Mesenchymal stem cell (in vitro differentiated cells and primary cell): ENCODE data around the gene HIVEP1.
A peak's percentile ranks its signal among the peaks of the same experiment; 100 is the strongest.

Experiments used
- DNase-seq: peaks from one replicate; pipeline ENCODE4 v3.0.0-alpha.2; 2013
- H2AFZ ChIP-seq: one replicate; pipeline ENCODE4 v1.6.1; 2013; ENCODE audit warnings: low read depth, mild to moderate bottlenecking, control low read depth, inconsistent platforms, low read length, moderate library complexity
- H2AK5ac ChIP-seq: 2 replicates; pipeline ENCODE4 v1.6.1; 2013; ENCODE audit warnings: low read length, moderate library complexity, mild to moderate bottlenecking, inconsistent platforms; ENCODE audit not compliant: severe bottlenecking
- H2BK120ac ChIP-seq: one replicate; pipeline ENCODE4 v1.6.1; 2013; ENCODE audit warnings: low read depth, mild to moderate bottlenecking, inconsistent platforms, low read length, moderate library complexity
- H2BK12ac ChIP-seq, 2 experiments: one replicate each; pipeline ENCODE4 v1.6.1; 2013; ENCODE audit warnings: inconsistent platforms in 2 of 2, low read length in 2 of 2, mild to moderate bottlenecking in 2 of 2, moderate library complexity in 2 of 2, control low read depth in 1 of 2
- H2BK15ac ChIP-seq: one replicate; pipeline ENCODE4 v1.6.1; 2013; ENCODE audit warnings: mild to moderate bottlenecking, low read depth, inconsistent platforms; ENCODE audit not compliant: poor library complexity, severe bottlenecking
- H2BK5ac ChIP-seq: 2 replicates; pipeline ENCODE4 v1.6.1; 2013; ENCODE audit warnings: low read depth, mild to moderate bottlenecking, low read length, control low read depth, inconsistent platforms; ENCODE audit not compliant: poor library complexity, severe bottlenecking
- H3K14ac ChIP-seq, 2 experiments: one replicate each; pipeline ENCODE4 v1.6.1; 2013; ENCODE audit warnings: inconsistent platforms in 2 of 2, low read length in 2 of 2, control low read depth in 1 of 2, mild to moderate bottlenecking in 1 of 2, moderate library complexity in 1 of 2
- H3K18ac ChIP-seq, 2 experiments: one replicate each; pipeline ENCODE4 v1.6.1; 2013; ENCODE audit warnings: inconsistent platforms in 2 of 2, low read length in 2 of 2, control low read depth in 1 of 2, low read depth in 1 of 2, mild to moderate bottlenecking in 1 of 2
- H3K23ac ChIP-seq, 2 experiments: one replicate each; pipeline ENCODE4 v1.6.1; 2013; ENCODE audit warnings: inconsistent platforms in 2 of 2, low read length in 2 of 2, mild to moderate bottlenecking in 2 of 2, moderate library complexity in 2 of 2, control low read depth in 1 of 2
- H3K27ac ChIP-seq: 2 replicates; pipeline ENCODE4 v1.5.1; 2013; ENCODE audit warnings: mild to moderate bottlenecking, moderate library complexity, low read length, control low read depth, inconsistent platforms; ENCODE audit not compliant: poor library complexity, severe bottlenecking
- H3K27me3 ChIP-seq, 2 experiments: 2 replicates each; pipeline versions ENCODE4 v1.6.1 to v1.7.0; 2013; ENCODE audit warnings: low read length in 2 of 2, mild to moderate bottlenecking in 2 of 2, moderate library complexity in 2 of 2, control low read depth in 1 of 2, inconsistent platforms in 1 of 2; ENCODE audit not compliant: control insufficient read depth in 1 of 2, insufficient read depth in 1 of 2
- H3K36me3 ChIP-seq, 2 experiments: 2 replicates each; pipeline versions ENCODE4 v1.6.1 to v1.7.0; 2013; ENCODE audit warnings: low read length in 2 of 2, control low read depth in 1 of 2, inconsistent platforms in 1 of 2, low read depth in 1 of 2, mild to moderate bottlenecking in 1 of 2; ENCODE audit not compliant: insufficient read depth in 2 of 2, control insufficient read depth in 1 of 2
- H3K4ac ChIP-seq, 2 experiments: one replicate each; pipeline ENCODE4 v1.6.1; 2013; ENCODE audit warnings: inconsistent platforms in 2 of 2, low read length in 2 of 2, mild to moderate bottlenecking in 2 of 2, moderate library complexity in 2 of 2, control low read depth in 1 of 2, low read depth in 1 of 2
- H3K4me1 ChIP-seq: 2 replicates; pipeline ENCODE4 v1.6.1; 2013; ENCODE audit warnings: low read depth, low read length, control low read depth; ENCODE audit not compliant: control insufficient read depth, insufficient read depth
- H3K4me2 ChIP-seq: 2 replicates; pipeline ENCODE4 v1.6.1; 2013; ENCODE audit warnings: low read length, mild to moderate bottlenecking, inconsistent platforms; ENCODE audit not compliant: poor library complexity, severe bottlenecking
- H3K4me3 ChIP-seq, 2 experiments: 2 replicates each; pipeline versions ENCODE4 v1.5.1 to v1.7.0; 2013; ENCODE audit warnings: low read length in 2 of 2, mild to moderate bottlenecking in 2 of 2, control low read depth in 1 of 2, low read depth in 1 of 2; ENCODE audit not compliant: insufficient read depth in 1 of 2
- H3K79me1 ChIP-seq: replicated peaks from 2 replicates; pipeline ENCODE4 v1.6.1; 2013; ENCODE audit warnings: mild to moderate bottlenecking, control low read depth, low read length, inconsistent platforms; ENCODE audit not compliant: poor library complexity, severe bottlenecking
- H3K9ac ChIP-seq: 2 replicates; pipeline ENCODE4 v1.7.0; 2013; ENCODE audit warnings: mild to moderate bottlenecking, low read length, moderate library complexity
- H3K9me3 ChIP-seq: 2 replicates; pipeline ENCODE4 v1.7.0; 2013; ENCODE audit warnings: mild to moderate bottlenecking, low read length; ENCODE audit not compliant: control insufficient read depth
- H4K8ac ChIP-seq: one replicate; pipeline ENCODE4 v1.6.1; 2013; ENCODE audit warnings: inconsistent platforms, mild to moderate bottlenecking, low read length, moderate library complexity
- H4K91ac ChIP-seq: one replicate; pipeline ENCODE4 v1.6.1; 2013; ENCODE audit warnings: mild to moderate bottlenecking, low read length, inconsistent platforms
- WGBS: methylation state at CpG from one replicate; pipeline ENCODE4 v1.1.7; 2013; ENCODE audit warnings: mixed read lengths; 5-methylcytosine and 5-hydroxymethylcytosine counted together

The HIVEP1 gene

GRCh38 chr6:12099623-12100338, 87.7 kb downstream of the HIVEP1 start:
- 30% methylated on average over 3 of the region's 4 CpGs for WGBS
- no peak overlapping the region for H4K91ac ChIP-seq
- no peak overlapping the region for H3K4me2 ChIP-seq
- H3K9me3 ChIP-seq: peaks cover 6% of the 10 kb centered on the region
- H3K23ac ChIP-seq: no peak overlapping the region
- H3K14ac ChIP-seq: no peak overlapping the region
- H2BK120ac ChIP-seq: no peak overlapping the region
- peak; percentile 26 for DNase-seq
- H3K36me3 ChIP-seq: peaks cover 0 to 3% of the 10 kb centered on the region in 2 experiments
- H2BK15ac ChIP-seq: no peak overlapping the region
- H3K4me3 ChIP-seq: no peak overlapping the region
- no peaks in the 10 kb centered on the region for H3K27me3 ChIP-seq
- H2BK5ac ChIP-seq: no peak overlapping the region
- H3K79me1 ChIP-seq: peaks cover 6% of the 10 kb centered on the region
- H3K4ac ChIP-seq: no peak overlapping the region
- H3K9ac ChIP-seq: no peak overlapping the region
- peaks cover 1% of the 10 kb centered on the region for H3K4me1 ChIP-seq
- H3K18ac ChIP-seq: no peak overlapping the region
- no peak overlapping the region for H2BK12ac ChIP-seq
- no peak overlapping the region for H3K27ac ChIP-seq
- H4K8ac ChIP-seq: no peak overlapping the region
- H2AK5ac ChIP-seq: no peak overlapping the region
- H2AFZ ChIP-seq: no peak overlapping the region

- Histone ChIP-seq H2AFZ (no peak overlapping the region), H3K4me3 (no peak overlapping the region), H3K79me1 (peaks cover 8% of the 10 kb centered on the region), H3K14ac (no peak overlapping the region), H3K27me3 (no peaks in the 10 kb centered on the region), H4K8ac (no peak overlapping the region), H2BK12ac (no peak overlapping the region), H2AK5ac (no peak overlapping the region), H2BK120ac (no peak overlapping the region), H4K91ac (no peak overlapping the region), H3K23ac (no peak overlapping the region), H3K9me3 (peaks cover 6% of the 10 kb centered on the region), H3K4ac (no peak overlapping the region), H3K4me1 (peaks cover 1% of the 10 kb centered on the region), H3K9ac (no peak overlapping the region), H3K4me2 (no peak overlapping the region), H2BK5ac (no peak overlapping the region), H3K18ac (no peak overlapping the region), H3K27ac (no peak overlapping the region), H2BK15ac (no peak overlapping the region), H3K36me3 (peaks cover 0 to 3% of the 10 kb centered on the region in 2 experiments)
- no peak for DNase-seq
Observed at GRCh38 chr6:12101048-12101447, 88.9 kb downstream of the HIVEP1 start.

GRCh38 chr6:12101653-12102312, 89.7 kb downstream of the HIVEP1 start:
- Histone ChIP-seq H2AFZ (no peak overlapping the region), H2BK15ac (no peak overlapping the region), H3K27ac (no peak overlapping the region), H3K9me3 (peaks cover 6% of the 10 kb centered on the region), H3K18ac (no peak overlapping the region), H3K27me3 (no peaks in the 10 kb centered on the region), H4K8ac (no peak overlapping the region), H2BK120ac (no peak overlapping the region), H3K14ac (no peak overlapping the region), H3K23ac (no peak overlapping the region), H2BK5ac (no peak overlapping the region), H3K79me1 (peaks cover 8% of the 10 kb centered on the region), H3K9ac (no peak overlapping the region), H4K91ac (no peak overlapping the region), H3K4me1 (peaks cover 1% of the 10 kb centered on the region), H3K36me3 (peaks cover 0 to 3% of the 10 kb centered on the region in 2 experiments), H2BK12ac (no peak overlapping the region), H2AK5ac (no peak overlapping the region), H3K4me2 (no peak overlapping the region), H3K4me3 (no peak overlapping the region), H3K4ac (no peak overlapping the region)
- DNase-seq: no peak

GRCh38 chr6:12102350-12102749, 90.2 kb downstream of the HIVEP1 start:
- H3K9me3 ChIP-seq: peaks cover 6% of the 10 kb centered on the region
- H3K23ac ChIP-seq: no peak overlapping the region
- no peak overlapping the region for H3K9ac ChIP-seq
- H2BK12ac ChIP-seq: no peak overlapping the region
- H3K79me1 ChIP-seq: peaks cover 9% of the 10 kb centered on the region
- no peak overlapping the region for H4K8ac ChIP-seq
- no peaks in the 10 kb centered on the region for H3K27me3 ChIP-seq
- peaks cover 1% of the 10 kb centered on the region for H3K4me1 ChIP-seq
- WGBS: 100% methylated on average over 1 of the region's 2 CpGs
- no peak overlapping the region for H3K4ac ChIP-seq
- H3K14ac ChIP-seq: no peak overlapping the region
- no peak overlapping the region for H4K91ac ChIP-seq
- no peak overlapping the region for H3K4me3 ChIP-seq
- no peak overlapping the region for H3K18ac ChIP-seq
- H3K27ac ChIP-seq: no peak overlapping the region
- peaks cover 0 to 4% of the 10 kb centered on the region in 2 experiments for H3K36me3 ChIP-seq
- H2AK5ac ChIP-seq: no peak overlapping the region
- H2BK120ac ChIP-seq: no peak overlapping the region
- H3K4me2 ChIP-seq: no peak overlapping the region
- H2BK15ac ChIP-seq: no peak overlapping the region
- no peak overlapping the region for H2BK5ac ChIP-seq
- DNase-seq: no peak
- no peak overlapping the region for H2AFZ ChIP-seq
